Measurements from ENCODE around the gene TNS2.

TNS2 gene

DNA sequence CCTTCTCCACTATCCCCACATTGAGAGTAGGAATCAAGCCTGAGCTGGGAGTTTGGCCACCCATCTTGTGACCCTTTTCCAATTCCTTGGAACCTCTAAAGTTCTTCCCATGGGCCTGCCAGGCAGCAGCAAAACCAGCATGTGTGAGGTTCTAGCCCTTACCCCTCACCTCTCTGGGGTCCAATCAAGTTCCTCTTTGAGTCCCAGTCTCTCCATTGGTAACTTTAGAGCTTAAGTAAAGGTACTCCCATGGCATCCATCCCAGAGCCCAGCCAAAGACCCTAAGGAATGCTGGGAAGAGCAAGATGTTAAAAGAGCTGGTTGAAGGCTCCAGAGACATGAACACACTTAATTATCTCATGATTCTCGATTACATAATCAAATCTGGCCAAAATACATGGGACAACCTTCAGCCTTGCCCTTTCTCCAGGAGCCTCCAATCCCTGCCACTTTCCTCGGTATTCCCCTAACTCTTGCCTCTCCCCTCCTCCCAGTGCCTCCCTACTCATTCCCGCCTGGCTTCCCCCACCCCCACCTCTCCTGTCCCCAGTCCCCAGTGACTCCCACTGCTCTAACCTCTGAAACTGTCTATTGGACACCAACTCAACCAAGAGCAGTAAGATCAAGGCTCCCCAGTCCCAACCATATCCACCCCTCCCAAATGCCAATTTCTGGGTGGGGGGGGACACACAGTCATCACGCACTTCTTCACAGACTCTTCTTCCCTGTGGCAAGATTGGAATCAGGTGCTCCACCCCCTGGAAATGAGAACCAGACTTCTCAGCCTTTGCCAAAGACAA lies 4.8 kb upstream of the TNS2 start:
- TF ChIP-seq, protein P1, sequence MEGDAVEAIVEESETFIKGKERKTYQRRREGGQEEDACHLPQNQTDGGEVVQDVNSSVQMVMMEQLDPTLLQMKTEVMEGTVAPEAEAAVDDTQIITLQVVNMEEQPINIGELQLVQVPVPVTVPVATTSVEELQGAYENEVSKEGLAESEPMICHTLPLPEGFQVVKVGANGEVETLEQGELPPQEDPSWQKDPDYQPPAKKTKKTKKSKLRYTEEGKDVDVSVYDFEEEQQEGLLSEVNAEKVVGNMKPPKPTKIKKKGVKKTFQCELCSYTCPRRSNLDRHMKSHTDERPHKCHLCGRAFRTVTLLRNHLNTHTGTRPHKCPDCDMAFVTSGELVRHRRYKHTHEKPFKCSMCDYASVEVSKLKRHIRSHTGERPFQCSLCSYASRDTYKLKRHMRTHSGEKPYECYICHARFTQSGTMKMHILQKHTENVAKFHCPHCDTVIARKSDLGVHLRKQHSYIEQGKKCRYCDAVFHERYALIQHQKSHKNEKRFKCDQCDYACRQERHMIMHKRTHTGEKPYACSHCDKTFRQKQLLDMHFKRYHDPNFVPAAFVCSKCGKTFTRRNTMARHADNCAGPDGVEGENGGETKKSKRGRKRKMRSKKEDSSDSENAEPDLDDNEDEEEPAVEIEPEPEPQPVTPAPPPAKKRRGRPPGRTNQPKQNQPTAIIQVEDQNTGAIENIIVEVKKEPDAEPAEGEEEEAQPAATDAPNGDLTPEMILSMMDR (IDR thresholded peaks at IDR 0.05; ENCODE audit: control insufficient read depth, extremely low read depth, insufficient read depth) = no peak
- DNase-seq (ENCODE audit: low read depth) = no peak
- no peak overlapping the region for H3K4me3 ChIP-seq (ENCODE audit: low read depth, low read length)

DNA sequence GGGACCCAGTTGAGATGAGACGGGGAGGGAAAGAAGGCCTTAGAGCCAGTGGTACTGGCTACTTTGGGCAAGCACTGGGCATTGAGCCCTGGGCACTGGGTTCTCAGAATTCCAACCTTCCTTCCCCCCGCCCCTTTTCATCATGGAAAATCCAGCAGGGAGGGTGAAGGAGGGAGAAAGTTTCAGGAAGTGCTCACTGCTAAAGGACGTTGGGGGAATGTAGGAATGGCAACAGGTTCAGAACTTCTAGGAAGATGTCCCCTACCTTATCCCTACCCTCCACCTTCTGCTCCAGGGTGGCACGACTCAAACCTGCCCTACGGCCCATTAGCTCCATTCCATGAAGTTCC lies 4.2 kb upstream of the TNS2 start:
- TF ChIP-seq, protein P1 (IDR thresholded peaks at IDR 0.05; ENCODE audit: control insufficient read depth, extremely low read depth, insufficient read depth) = no peak
- no peak overlapping the region for H3K4me3 ChIP-seq (ENCODE audit: low read depth, low read length)
- DNase-seq (ENCODE audit: low read depth) = no peak

DNA sequence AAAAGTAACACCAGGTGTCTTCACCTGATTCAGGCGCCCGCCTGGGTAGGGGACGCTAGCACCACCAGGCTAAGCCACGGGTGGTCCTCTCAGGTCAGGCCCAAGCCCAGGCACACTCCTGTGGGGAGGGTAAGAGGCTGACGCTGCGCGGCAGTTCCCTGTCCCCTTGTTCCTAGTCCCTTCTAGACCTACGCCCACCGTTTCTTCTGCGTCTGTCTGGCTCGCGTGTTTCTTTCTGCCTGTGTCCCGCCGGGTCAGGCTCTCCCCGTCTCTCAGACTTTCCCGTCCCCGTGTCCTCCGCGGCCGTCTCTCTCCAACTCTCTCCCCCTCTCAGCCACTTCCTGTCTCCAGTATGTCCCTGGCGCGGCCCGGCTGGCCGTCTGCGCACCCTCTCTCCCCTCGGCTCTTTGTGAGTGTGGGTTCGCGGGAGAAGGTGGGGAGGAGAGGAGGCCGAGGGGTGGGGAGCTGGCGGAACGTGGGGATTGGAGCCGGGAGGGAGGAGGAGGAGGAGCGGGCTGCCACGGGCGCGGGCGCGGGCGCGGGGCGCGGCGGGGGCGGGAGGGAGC lies 3.1 kb upstream of the TNS2 start:
- no peak for DNase-seq (ENCODE audit: low read depth)
- TF ChIP-seq, protein P1 (IDR thresholded peaks at IDR 0.05; ENCODE audit: control insufficient read depth, extremely low read depth, insufficient read depth) = no peak
- peak overlapping the region; percentile 61 for H3K4me3 ChIP-seq (ENCODE audit: low read depth, low read length)

DNA sequence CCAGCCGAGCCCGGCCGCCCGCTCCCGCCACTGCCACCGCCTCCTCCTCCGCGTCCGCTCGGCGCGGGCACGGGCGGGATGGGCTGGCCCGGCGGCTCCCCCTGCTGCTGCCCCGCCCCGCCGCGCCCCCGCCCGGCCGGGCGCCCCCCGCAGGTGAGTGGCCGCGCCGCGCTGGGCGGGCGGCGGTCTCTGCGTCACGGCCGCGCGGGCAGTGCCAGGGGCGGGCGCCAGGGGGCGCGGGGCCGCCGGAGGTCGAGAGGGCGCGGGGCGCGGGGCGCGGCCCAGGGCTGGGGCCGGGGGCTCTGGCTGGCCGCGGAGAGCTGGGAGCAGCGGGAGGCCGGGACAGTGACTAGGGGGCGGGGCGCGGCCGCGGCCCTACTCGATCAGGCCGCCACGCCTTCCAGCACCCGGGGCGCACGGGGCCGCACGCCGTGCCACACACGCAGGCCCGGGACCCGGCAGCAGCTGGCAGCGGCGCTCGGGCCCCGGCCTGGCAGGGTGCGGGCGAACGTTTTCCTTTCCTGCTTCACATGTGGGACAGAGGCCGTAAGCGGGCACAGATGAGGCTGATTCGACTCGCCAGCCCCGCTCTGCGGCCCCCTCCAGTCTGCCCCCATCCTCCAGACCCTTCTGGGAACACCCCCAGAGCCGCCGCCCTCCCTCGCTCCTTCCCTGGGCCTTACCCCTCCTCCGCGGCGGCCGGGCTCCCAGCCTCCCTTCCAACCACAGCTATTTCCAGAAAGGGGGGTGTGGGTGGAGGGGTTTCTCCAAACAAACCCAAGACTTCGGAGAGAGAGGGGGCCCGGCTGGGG lies 2.4 kb upstream of the TNS2 start:
- peak overlapping the region; percentile 61 for H3K4me3 ChIP-seq (ENCODE audit: low read depth, low read length)
- TF ChIP-seq, protein P1 (IDR thresholded peaks at IDR 0.05; ENCODE audit: control insufficient read depth, extremely low read depth, insufficient read depth) = peak; percentile 62
- DNase-seq (ENCODE audit: low read depth) = no peak

DNA sequence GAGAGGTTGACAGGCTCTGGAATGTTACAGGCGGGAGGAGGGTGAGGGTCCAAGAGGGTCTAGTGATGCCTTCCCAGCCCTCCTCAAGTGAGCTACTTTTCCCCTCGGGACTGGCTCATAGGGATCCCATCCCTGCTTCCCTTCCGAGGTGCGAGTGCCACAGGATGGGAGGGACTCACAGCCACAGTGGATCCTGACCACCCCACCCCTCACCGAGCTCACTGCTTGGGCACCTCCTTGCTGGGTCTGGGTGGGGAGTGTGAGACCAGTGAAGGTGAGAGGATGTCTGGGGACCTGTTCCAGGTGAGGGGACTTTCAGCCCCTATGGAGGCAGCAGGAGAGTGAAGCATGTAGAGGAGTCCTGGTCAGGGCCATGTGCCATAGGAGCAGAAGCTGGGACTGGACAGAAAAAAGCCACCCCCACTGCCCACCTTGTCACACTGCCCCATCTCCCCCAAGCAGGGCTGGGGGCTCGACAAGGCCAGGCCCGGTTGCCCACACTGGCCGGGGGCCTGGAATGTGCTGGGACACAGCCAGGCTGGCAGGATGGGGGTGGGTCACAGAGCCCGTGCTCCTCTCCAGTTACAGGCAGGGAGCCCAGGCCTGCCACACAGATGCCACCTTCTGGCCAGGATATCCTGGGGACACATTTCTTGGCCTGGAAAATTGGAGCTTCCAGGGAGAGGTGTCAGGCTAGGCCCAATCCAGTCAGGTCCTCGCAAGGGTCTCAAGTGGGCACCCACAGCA lies 1.7 kb upstream of the TNS2 start:
- DNase-seq (ENCODE audit: low read depth) = no peak
- H3K4me3 ChIP-seq (ENCODE audit: low read depth, low read length) = peak overlapping the region; percentile 23; the same call in 1 of the 2 replicates
- TF ChIP-seq, protein P1 (IDR thresholded peaks at IDR 0.05; ENCODE audit: control insufficient read depth, extremely low read depth, insufficient read depth) = peak; percentile 65

DNA sequence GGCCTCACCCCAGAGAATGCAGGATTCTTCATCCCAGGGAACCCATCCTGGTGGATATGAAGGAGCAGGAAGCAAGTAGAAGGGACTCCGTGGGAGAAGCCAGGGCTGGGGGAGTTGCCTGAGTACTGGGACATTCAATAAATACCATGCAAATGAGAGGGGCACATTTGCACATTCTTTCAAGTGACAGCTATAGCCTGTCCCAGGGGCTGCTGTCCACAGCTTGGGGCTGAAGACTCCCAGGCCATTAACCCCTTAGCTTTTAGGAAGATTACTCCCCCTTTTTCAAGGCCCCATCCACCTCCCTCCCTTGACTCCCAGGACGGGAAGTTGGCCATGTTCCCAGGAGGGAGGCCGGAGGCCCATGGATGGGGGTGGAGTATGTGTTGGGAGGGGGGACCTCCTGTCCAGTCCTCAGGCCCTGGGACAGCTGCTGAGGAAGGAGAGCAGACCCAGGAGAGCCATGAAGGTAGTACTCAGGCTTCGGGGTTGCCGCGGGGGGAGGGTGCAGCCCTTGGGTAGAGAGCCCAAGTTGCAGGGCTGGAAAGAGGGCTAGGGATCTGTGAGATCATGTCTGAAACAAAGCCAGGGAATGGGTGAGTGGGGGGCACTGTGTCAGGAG lies 974 bp upstream of the TNS2 start:
- no peak for DNase-seq (ENCODE audit: low read depth)
- TF ChIP-seq, protein P1 (IDR thresholded peaks at IDR 0.05; ENCODE audit: control insufficient read depth, extremely low read depth, insufficient read depth) = no peak
- peak overlapping the region; percentile 16; the same call in 1 of the 2 replicates for H3K4me3 ChIP-seq (ENCODE audit: low read depth, low read length)
